Pancreas (tissue), 10 donors: ENCODE data around the gene WARS2. TPM values are rescaled to one million over a fixed set of nuclear protein-coding genes. Genes with fewer than 3 reads are reported as not detected.

Source experiments
- ATAC-seq, 4 donors: fragments of 200-7000 bp; cut with Tn5 transposase; one replicate each; pipeline versions ENCODE4 v1.8.0 to v1.9.1; 2020; ENCODE audit warnings: mild to moderate bottlenecking in 4 of 4, moderate library complexity in 4 of 4
- DNase-seq, 6 donors: peaks; one replicate each; pipeline ENCODE4 v3.0.0-alpha.2; 2020
- FAIRE-seq: peaks from 2 replicates; lab custom pipeline; 2012; peaks lifted over from hg19 to GRCh38; lab: Jason Lieb, UNC
- H3K27ac ChIP-seq, 4 donors: fragments of 200-600 bp; sonication (generic); 1 replicate in 3 of 4; 2 replicates in 1 of 4; pipeline versions ENCODE4 v1.5.0 to v1.8.0; 2020
- H3K27me3 ChIP-seq, 4 donors: fragments of 200-600 bp; one replicate each; pipeline ENCODE4 v1.8.0; 2021
- H3K36me3 ChIP-seq, 3 donors: fragments of 200-600 bp; sonication (generic) in 1 of 3; one replicate each; pipeline versions ENCODE4 v1.5.0 to v1.8.0; 2020 to 2021
- H3K4me1 ChIP-seq, 3 donors: fragments of 200-600 bp; one replicate each; pipeline ENCODE4 v1.8.0; 2021
- H3K4me3 ChIP-seq, 4 donors: fragments of 200-600 bp; sonication (generic) in 2 of 4; one replicate each; pipeline versions ENCODE4 v1.5.0 to v1.8.0; 2020 to 2021
- H3K9me3 ChIP-seq, 4 donors: fragments of 200-600 bp; one replicate each; pipeline ENCODE4 v1.8.0; 2021
- WGBS, 2 donors: extraction: QIAGEN DNeasy Blood & Tissue Kit; methylation state at CpG; one replicate each; pipeline ENCODE4 v1.1.7; 2013; 5-methylcytosine and 5-hydroxymethylcytosine counted together
- intact Hi-C, 3 donors: fragments of 100-400 bp; cut with DNase I; formaldehyde crosslinking; loops; one replicate each; pipeline versions ENCODE4 v1.11.1 to v1.14.2; 2022
- polyA plus RNA-seq, 2 donors: library from polyadenylated mRNA; stranded (reverse); fragments of 200-250 nt; gene quantifications; one replicate each; pipeline ENCODE4 v1.2.3, GENCODE V29; 2013
- total RNA-seq, 6 donors: library from RNA; stranded (reverse); fragmentation: NEBNext Ultra II Directional in 4 of 6; extraction: Animal tissue kit (Norgen Biotek cat#: 25700) in 4 of 6; gene quantifications; one replicate each; pipeline versions ENCODE4 v1.2.1 to v1.2.4, GENCODE V29; 2021 to 2023
- TF ChIP-seq, protein P1 (sequence below), 4 donors: fragments of 200-600 bp; sonication (generic) in 3 of 4; IDR thresholded peaks; one replicate each; pipeline versions ENCODE4 v1.5.0 to v1.8.0; 2021; ENCODE audit warnings: antibody characterized with exemption in 4 of 4
- donor health status: healthy with polysubstance abuse.
- donor health status: DM: no; HTN: no; CAD: no; lungs with moderate emphysema.
- donor health status: DM: no; HTN: no; CAD: no.
- donor health status: control.
- donor health status: control.
- donor health status: Bipolar disorder and iron deficiency.
- donor health status: DM: yes; HTN: yes; CAD: no.
- donor health status: DM: no; HTN: no; CAD: no.
- donor health status: DM: no; HTN: no; CAD: no.
- donor health status: DM: yes; HTN: yes; CAD: no.

WARS2 gene
- total and polyA plus RNA-seq, 8 donors: 3.4 to 14.0 (median 9.4) TPM

DNA sequence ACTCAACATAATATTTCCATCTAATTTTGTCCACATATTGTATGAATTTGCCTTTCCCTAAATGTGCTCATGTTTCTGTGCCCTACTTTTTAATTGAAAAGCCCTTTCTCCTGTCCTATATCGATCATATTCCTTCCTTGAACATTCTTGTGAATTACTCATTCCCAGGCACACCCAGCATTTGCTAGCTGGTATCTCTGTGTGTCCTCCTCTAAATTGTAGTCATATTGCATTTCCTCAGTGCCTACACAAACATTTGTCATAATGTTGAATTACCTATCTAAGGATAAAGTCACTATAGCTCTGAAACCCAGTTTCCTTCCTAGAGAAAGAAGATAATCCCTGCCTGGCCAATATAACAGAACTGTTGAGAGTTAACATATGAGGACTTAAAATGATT lies 112.7 kb downstream of the WARS2 start:
- intact Hi-C loops: no loop called here
- Histone ChIP-seq H3K9me3 (no peaks in the 10 kb centered on the region), H3K27ac (no peak overlapping the region), H3K4me1 (no peaks in the 10 kb centered on the region), H3K4me3 (no peak overlapping the region), H3K36me3 (peaks cover 0 to 6% (median 0%) of the 10 kb centered on the region in 3 donors), H3K27me3 (no peaks in the 10 kb centered on the region)
- ATAC-seq: no peak
- TF ChIP-seq, protein P1, sequence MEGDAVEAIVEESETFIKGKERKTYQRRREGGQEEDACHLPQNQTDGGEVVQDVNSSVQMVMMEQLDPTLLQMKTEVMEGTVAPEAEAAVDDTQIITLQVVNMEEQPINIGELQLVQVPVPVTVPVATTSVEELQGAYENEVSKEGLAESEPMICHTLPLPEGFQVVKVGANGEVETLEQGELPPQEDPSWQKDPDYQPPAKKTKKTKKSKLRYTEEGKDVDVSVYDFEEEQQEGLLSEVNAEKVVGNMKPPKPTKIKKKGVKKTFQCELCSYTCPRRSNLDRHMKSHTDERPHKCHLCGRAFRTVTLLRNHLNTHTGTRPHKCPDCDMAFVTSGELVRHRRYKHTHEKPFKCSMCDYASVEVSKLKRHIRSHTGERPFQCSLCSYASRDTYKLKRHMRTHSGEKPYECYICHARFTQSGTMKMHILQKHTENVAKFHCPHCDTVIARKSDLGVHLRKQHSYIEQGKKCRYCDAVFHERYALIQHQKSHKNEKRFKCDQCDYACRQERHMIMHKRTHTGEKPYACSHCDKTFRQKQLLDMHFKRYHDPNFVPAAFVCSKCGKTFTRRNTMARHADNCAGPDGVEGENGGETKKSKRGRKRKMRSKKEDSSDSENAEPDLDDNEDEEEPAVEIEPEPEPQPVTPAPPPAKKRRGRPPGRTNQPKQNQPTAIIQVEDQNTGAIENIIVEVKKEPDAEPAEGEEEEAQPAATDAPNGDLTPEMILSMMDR (IDR thresholded peaks at IDR 0.05): no peak
- no peak for FAIRE-seq
- DNase-seq: no peak
- 92 to 100% methylated on average over 1 of the region's 1 CpG for WGBS, 2 donors

DNA sequence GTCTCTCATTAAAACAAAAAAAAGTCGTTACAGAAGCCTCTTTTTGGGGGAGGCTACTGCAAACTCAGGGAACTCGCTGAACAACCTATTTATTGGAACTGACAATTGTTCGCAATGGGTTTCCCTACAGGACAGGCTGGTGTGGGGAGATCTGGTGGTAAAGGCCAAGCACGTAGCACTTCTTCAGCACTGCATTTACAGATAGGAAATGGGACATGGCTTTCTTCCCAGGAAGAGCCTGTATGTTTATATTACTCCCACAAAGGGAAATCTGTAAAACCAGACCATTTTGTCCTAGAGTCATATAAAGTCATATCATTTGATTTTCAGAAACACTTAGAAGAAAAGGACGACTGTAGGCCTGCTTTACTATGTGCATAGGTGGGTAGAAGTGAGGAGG lies 113.5 kb downstream of the WARS2 start:
- FAIRE-seq: no peak
- Histone ChIP-seq H3K4me1 (no peaks in the 10 kb centered on the region), H3K9me3 (no peaks in the 10 kb centered on the region), H3K27ac (no peak overlapping the region), H3K4me3 (no peak overlapping the region), H3K27me3 (no peaks in the 10 kb centered on the region), H3K36me3 (no peaks in the 10 kb centered on the region)
- TF ChIP-seq, protein P1 (IDR thresholded peaks at IDR 0.05): no peak
- WGBS, 2 donors: 92 to 94% methylated on average over 5 of the region's 5 CpGs
- intact Hi-C loops: no loop called here
- ATAC-seq: no peak
- DNase-seq: no peak

DNA sequence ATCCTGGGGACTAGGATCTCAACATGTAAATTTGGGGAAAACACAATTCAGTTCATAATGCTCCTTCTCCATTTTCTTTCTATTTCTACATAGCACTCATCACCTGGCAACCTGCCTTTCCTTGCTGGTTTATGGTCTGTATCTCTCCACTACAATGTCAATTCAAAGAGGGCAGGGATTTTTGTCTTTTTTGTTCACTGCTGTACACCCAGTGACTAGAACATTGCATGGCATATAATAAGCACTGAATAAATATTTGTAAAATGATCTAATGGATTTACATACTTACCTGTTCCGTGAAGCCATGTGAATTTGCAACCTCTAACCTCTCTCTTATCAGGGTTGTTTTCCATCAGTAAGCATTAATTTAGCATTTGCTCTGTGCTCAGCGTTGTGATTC lies 124.9 kb downstream of the WARS2 start:
- Histone ChIP-seq H3K36me3 (no peaks in the 10 kb centered on the region), H3K27ac (no peak overlapping the region), H3K9me3 (no peaks in the 10 kb centered on the region), H3K4me3 (no peak overlapping the region), H3K4me1 (no peaks in the 10 kb centered on the region), H3K27me3 (no peaks in the 10 kb centered on the region)
- TF ChIP-seq, protein P1 (IDR thresholded peaks at IDR 0.05): no peak
- FAIRE-seq (no peak), ATAC-seq (peak in 1 of 4 donors; percentile 34), DNase-seq (no peak)
- intact Hi-C loops: no loop called here
- 64 to 66% methylated on average over 2 of the region's 2 CpGs for WGBS, 2 donors

DNA sequence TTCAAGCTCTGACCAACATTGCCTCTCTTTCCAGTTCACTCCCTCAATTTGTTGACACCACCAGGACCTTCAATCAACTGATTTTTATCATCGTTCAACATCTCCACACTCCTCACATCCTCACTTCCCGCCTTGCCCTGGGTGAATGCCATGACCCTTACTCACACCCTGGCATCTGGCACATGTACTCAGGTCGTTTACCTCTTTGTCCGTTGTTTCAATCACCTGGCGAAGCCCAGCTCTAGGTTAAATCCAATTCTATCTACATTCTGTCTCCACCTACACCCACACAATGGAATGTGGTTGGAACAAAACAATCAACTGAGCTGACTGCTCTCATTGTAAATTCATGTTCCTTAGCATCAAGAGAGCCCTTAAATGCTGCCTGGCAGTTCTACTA lies 128.1 kb downstream of the WARS2 start:
- 72 to 78% methylated on average over 5 of the region's 5 CpGs for WGBS, 2 donors
- DNase-seq: no peak
- no peaks in the 10 kb centered on the region for H3K9me3 ChIP-seq
- ATAC-seq: no peak
- no peaks in the 10 kb centered on the region for H3K36me3 ChIP-seq
- no peak overlapping the region for H3K27ac ChIP-seq
- FAIRE-seq: no peak
- H3K4me1 ChIP-seq: peaks cover 0 to 8% (median 7%) of the 10 kb centered on the region in 3 donors
- H3K27me3 ChIP-seq: peaks cover 0 to 8% (median 3%) of the 10 kb centered on the region in 4 donors
- intact Hi-C loops: no loop called here
- TF ChIP-seq, protein P1 (IDR thresholded peaks at IDR 0.05): no peak
- no peak overlapping the region for H3K4me3 ChIP-seq

DNA sequence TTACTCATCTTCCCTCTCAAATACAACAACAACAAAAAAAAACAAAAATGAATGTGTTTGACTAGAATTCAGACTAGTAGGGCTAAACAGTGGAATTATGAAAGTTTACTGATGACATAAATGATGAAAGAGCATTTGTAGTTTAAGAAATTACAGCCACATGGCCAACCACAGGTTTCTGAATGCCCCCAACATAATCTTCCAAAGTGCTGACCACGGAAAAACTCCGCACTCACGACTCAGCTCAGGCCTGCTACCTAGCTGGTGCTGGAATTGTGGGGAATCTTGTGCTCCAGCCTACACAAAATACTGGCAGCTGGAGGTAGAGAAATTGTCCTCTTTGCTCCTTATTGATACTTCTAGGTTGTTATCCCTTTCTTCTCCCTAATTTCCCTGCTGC lies 128.7 kb downstream of the WARS2 start:
- H3K4me3 ChIP-seq: no peak overlapping the region
- TF ChIP-seq, protein P1 (IDR thresholded peaks at IDR 0.05): no peak
- FAIRE-seq (no peak), ATAC-seq (no peak), DNase-seq (no peak)
- no peaks in the 10 kb centered on the region for H3K36me3 ChIP-seq
- peaks cover 0 to 12% (median 7%) of the 10 kb centered on the region in 3 donors for H3K4me1 ChIP-seq
- intact Hi-C loops: no loop called here
- WGBS, 2 donors: 87 to 93% methylated on average over 3 of the region's 3 CpGs
- no peak overlapping the region for H3K27ac ChIP-seq
- H3K27me3 ChIP-seq: peaks cover 0 to 15% (median 5%) of the 10 kb centered on the region in 4 donors
- H3K9me3 ChIP-seq: no peaks in the 10 kb centered on the region
